Measurements from ENCODE around the gene CLSTN1. TPM values are rescaled to one million over a fixed set of nuclear protein-coding genes. Genes with fewer than 3 reads are reported as not detected.

Gene CLSTN1
- total RNA-seq, 1 experiment from 2014 or later: 100 TPM

- peaks cover 4 to 8% of the 10 kb centered on the region in 2 experiments; a peak in 3 of 4 replicates for H3K4me1 Mint-ChIP-seq
- DNase-seq: no peak
Observed at GRCh38 chr1:9865724-9866123, 42.0 kb upstream of the CLSTN1 start.

More at GRCh38 chr1:9865724-9866123, 42.0 kb upstream of the CLSTN1 start:
- no peak overlapping the region for H3T11ph ChIP-seq (ENCODE audit: low read length)
- H3K79me1 ChIP-seq (ENCODE audit: insufficient read depth, low read depth, low read length, poor library complexity, severe bottlenecking): no peaks in the 10 kb centered on the region
- H3K9ac ChIP-seq (ENCODE audit: extremely low read depth, insufficient read length, low read length): no peak overlapping the region
- H3K23me2 ChIP-seq (ENCODE audit: insufficient read length, low read depth, low read length, poor library complexity, severe bottlenecking): no peaks in the 10 kb centered on the region
- H3K27ac Mint-ChIP-seq: peak overlapping the region in 1 of 3 experiments; percentile 62; a peak in 3 of 7 replicates
- H3K79me2 ChIP-seq (ENCODE audit: insufficient read depth, low read length): no peaks in the 10 kb centered on the region
- H2BK20ac ChIP-seq (ENCODE audit: low read depth, low read length, poor library complexity, severe bottlenecking): no peak overlapping the region
- no peak overlapping the region for H3K4me3 Mint-ChIP-seq
- no peak overlapping the region for H4K91ac ChIP-seq (ENCODE audit: insufficient read length, low read depth, low read length)
- WGBS (ENCODE audit: extremely low coverage, insufficient read length, low lambda C conversion rate): no CpG with 5 or more reads among the region's 2 CpGs
- no peak for TF ChIP-seq CTCF (conservative IDR thresholded peaks at IDR 0.05)
- H3K18ac ChIP-seq (ENCODE audit: insufficient read length, low read depth, low read length): no peak overlapping the region
- H3K27ac ChIP-seq (ENCODE audit: insufficient read length, low read depth, low read length): no peak overlapping the region
- H3K4me1 ChIP-seq (ENCODE audit: insufficient read depth, low read length): no peaks in the 10 kb centered on the region
- H3K4me2 ChIP-seq (ENCODE audit: insufficient read depth, insufficient read length, low read length): no peak overlapping the region
- H3K9me3 ChIP-seq (ENCODE audit: control insufficient read depth, low read depth, low read length): no peaks in the 10 kb centered on the region
- no peak overlapping the region for H2BK5ac ChIP-seq (ENCODE audit: insufficient read length, low read length)
- no peak overlapping the region for H4K5ac ChIP-seq (ENCODE audit: insufficient read length, low read depth, low read length)
- H2AK5ac ChIP-seq (ENCODE audit: insufficient read length, low read length): no peak overlapping the region
- H3K9me3 Mint-ChIP-seq: no peaks in the 10 kb centered on the region
- H2AFZ ChIP-seq (ENCODE audit: low read length): no peak overlapping the region
- H3K4ac ChIP-seq (ENCODE audit: low read depth, low read length): no peak overlapping the region
- no peak overlapping the region for H3K23ac ChIP-seq (ENCODE audit: insufficient read length, low read depth, low read length)
- no peaks in the 10 kb centered on the region for H4K20me1 ChIP-seq (ENCODE audit: control insufficient read depth, insufficient read depth, insufficient read length)
- no peak overlapping the region for H2BK15ac ChIP-seq (ENCODE audit: low read depth, low read length)
- no peak overlapping the region; the same call in 1 of the 2 replicates for H3K14ac ChIP-seq (ENCODE audit: insufficient read depth, low read length)
- no peaks in the 10 kb centered on the region for H3K27me3 Mint-ChIP-seq (ENCODE audit: low read depth)
- H3K36me3 Mint-ChIP-seq (ENCODE audit: insufficient read depth in 1 of 3, low read depth in 3 of 3): peaks cover 0 to 8% (median 0%) of the 10 kb centered on the region in 3 experiments; a peak in 3 of 7 replicates
- no peak overlapping the region for H2BK12ac ChIP-seq (ENCODE audit: insufficient read length, low read depth, low read length)
- H3K56ac ChIP-seq (ENCODE audit: insufficient read length, low read depth, low read length): no peak overlapping the region
- H3K27me3 ChIP-seq (ENCODE audit: insufficient read depth, low read length): no peaks in the 10 kb centered on the region
- H2BK120ac ChIP-seq (ENCODE audit: low read depth, low read length, poor library complexity, severe bottlenecking): no peak overlapping the region
- no peak overlapping the region for H4K8ac ChIP-seq (replicated peaks; ENCODE audit: insufficient read length, low read depth, low read length)
